Measurements from ENCODE around the gene PURB. TPM values are rescaled to one million over a fixed set of nuclear protein-coding genes. Genes with fewer than 3 reads are reported as not detected.

PURB gene
- total RNA-seq, 1 donor from 2014 or later, result 11.4 TPM

DNA sequence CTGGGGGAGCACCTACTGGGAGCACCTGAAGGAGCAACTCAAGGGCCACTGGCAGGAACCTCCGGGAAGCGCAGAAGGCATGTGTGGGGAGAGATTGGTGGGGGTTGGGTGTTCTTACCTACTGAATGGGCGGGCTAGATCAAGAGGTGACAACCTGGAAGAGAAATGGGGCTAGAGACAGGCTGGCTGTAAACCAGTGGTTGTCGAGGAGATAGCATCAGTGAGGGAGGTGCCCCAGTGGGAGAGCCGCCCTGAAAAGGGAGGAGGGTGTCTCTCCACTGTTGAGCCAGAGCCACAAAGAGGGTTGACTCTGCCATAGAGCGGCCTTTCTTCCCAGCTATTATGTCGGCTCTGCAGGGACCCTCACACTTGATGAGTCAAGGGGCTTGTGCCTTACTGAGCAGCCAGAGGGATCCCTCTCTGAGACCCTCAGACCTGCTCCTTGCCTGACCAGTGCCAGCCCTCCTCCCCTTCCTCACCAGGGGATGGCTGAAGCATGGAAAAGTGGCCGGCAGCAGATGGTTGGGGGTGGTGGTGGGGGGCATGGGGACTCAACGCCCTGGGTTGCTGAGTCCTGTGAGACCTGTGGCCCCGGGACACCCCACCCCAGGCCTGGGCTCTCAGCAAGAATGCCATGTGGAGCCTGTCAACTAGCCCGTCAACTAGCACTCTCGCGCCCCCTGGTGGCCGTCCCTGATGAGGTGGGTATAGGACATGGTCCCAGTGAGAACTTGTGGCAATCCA, 36.4 kb upstream of the PURB start:
- peaks cover 1% of the 10 kb centered on the region for H3K27me3 Mint-ChIP-seq (ENCODE audit: unreplicated experiment)
- H3K27ac Mint-ChIP-seq (ENCODE audit: unreplicated experiment), result no peak overlapping the region
- H3K4me1 Mint-ChIP-seq (ENCODE audit: low read depth, unreplicated experiment), result no peaks in the 10 kb centered on the region
- TF ChIP-seq CTCF (IDR thresholded peaks at IDR 0.05; ENCODE audit: partially characterized antibody, unreplicated experiment), result peak; percentile 79
- H3K4me3 Mint-ChIP-seq (ENCODE audit: unreplicated experiment), result no peak overlapping the region
- peak; percentile 85 for DNase-seq
- no peaks in the 10 kb centered on the region for H3K36me3 Mint-ChIP-seq (ENCODE audit: unreplicated experiment)
- peaks cover 4% of the 10 kb centered on the region for H3K9me3 Mint-ChIP-seq (ENCODE audit: unreplicated experiment)

- no peaks in the 10 kb centered on the region for H3K4me1 Mint-ChIP-seq (ENCODE audit: low read depth, unreplicated experiment)
- H3K36me3 Mint-ChIP-seq (ENCODE audit: unreplicated experiment), result no peaks in the 10 kb centered on the region
- no peak overlapping the region for H3K27ac Mint-ChIP-seq (ENCODE audit: unreplicated experiment)
- peaks cover 1% of the 10 kb centered on the region for H3K27me3 Mint-ChIP-seq (ENCODE audit: unreplicated experiment)
- H3K9me3 Mint-ChIP-seq (ENCODE audit: unreplicated experiment), result peaks cover 4% of the 10 kb centered on the region
- H3K4me3 Mint-ChIP-seq (ENCODE audit: unreplicated experiment), result no peak overlapping the region
- TF ChIP-seq CTCF (IDR thresholded peaks at IDR 0.05; ENCODE audit: partially characterized antibody, unreplicated experiment), result no peak
- DNase-seq, result no peak
Observed at GRCh38 chr7:44920119-44920518, 34.8 kb upstream of the PURB start.

DNA sequence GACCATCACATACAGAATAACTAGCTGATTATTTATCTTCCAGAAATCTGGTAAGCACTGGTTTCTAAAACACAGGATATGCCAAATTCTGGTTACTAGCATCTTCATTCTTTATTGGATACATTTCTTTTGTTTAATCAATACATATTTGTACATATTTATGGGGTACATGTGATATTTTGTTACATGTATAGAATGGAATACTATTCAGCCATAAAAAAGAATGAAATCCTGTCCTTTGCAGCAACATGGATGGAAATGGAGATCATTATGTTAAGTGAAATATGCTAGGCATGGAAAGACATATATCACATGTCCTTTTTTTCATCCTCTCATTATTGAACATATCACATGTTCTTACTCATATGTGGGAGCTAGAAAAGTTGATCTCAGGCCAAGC, 32.7 kb upstream of the PURB start:
- Mint-ChIP-seq H3K27ac (ENCODE audit: unreplicated experiment) (no peak overlapping the region), H3K27me3 (ENCODE audit: unreplicated experiment) (peaks cover 1% of the 10 kb centered on the region), H3K4me1 (ENCODE audit: low read depth, unreplicated experiment) (peaks cover 4% of the 10 kb centered on the region), H3K9me3 (ENCODE audit: unreplicated experiment) (peaks cover 2% of the 10 kb centered on the region), H3K4me3 (ENCODE audit: unreplicated experiment) (no peak overlapping the region), H3K36me3 (ENCODE audit: unreplicated experiment) (no peaks in the 10 kb centered on the region)
- DNase-seq, result no peak
- TF ChIP-seq CTCF (IDR thresholded peaks at IDR 0.05; ENCODE audit: partially characterized antibody, unreplicated experiment), result no peak

DNA sequence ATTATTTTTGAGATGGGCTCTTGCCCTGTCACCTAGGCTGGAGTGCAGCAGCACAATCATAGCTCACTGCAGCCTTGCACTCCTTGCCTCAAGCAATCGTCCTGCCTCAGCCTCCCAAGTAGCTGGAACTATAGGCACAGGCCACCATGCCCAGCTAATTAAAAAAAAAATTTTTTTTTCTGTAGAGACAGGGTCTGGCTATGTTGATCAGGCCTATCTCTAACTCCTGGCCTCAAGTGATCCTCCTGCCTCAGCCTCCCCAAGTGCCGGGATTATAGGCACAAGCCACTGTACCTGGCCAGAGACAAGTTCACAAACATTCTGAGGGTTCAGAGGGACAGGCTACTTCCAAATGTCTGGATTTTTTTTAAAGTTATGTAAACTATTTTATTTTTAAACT, 32.1 kb upstream of the PURB start:
- peaks cover 2% of the 10 kb centered on the region for H3K9me3 Mint-ChIP-seq (ENCODE audit: unreplicated experiment)
- no peak overlapping the region for H3K4me3 Mint-ChIP-seq (ENCODE audit: unreplicated experiment)
- H3K4me1 Mint-ChIP-seq (ENCODE audit: low read depth, unreplicated experiment), result peaks cover 4% of the 10 kb centered on the region
- no peak for DNase-seq
- no peaks in the 10 kb centered on the region for H3K36me3 Mint-ChIP-seq (ENCODE audit: unreplicated experiment)
- no peak overlapping the region for H3K27ac Mint-ChIP-seq (ENCODE audit: unreplicated experiment)
- H3K27me3 Mint-ChIP-seq (ENCODE audit: unreplicated experiment), result peaks cover 1% of the 10 kb centered on the region
- no peak for TF ChIP-seq CTCF (IDR thresholded peaks at IDR 0.05; ENCODE audit: partially characterized antibody, unreplicated experiment)

DNA sequence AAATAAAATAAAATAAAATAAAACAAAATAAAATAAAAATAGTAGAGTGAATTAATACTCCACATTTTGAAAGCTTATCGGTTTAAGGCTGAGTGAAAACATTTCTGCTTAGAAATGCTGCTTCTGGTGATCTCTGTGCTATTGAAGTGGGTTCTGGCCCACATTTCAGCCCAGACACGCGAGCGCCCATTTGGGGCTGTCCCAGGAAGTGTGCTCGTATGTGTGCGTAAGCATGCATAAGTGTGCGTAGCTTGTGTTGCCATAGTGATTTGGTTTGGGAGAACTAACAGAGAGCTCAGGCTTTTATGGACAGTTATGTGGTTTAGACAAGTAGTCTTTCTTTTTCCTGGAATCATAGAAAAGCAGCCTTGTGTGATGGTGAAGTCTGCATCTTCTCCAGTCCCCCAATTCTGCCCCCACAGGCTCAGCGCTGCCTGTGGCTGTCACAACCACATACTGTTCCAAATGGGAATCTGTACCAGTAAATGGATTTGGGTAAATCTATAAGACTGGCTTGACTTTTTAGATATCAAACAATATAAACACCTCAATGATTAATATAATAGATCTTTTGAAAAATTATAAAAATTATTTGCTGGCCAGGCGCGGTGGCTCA, 29.8 kb upstream of the PURB start:
- no peaks in the 10 kb centered on the region for H3K27me3 Mint-ChIP-seq (ENCODE audit: unreplicated experiment)
- no peaks in the 10 kb centered on the region for H3K36me3 Mint-ChIP-seq (ENCODE audit: unreplicated experiment)
- H3K9me3 Mint-ChIP-seq (ENCODE audit: unreplicated experiment), result no peaks in the 10 kb centered on the region
- H3K4me3 Mint-ChIP-seq (ENCODE audit: unreplicated experiment), result no peak overlapping the region
- peaks cover 4% of the 10 kb centered on the region for H3K4me1 Mint-ChIP-seq (ENCODE audit: low read depth, unreplicated experiment)
- no peak for TF ChIP-seq CTCF (IDR thresholded peaks at IDR 0.05; ENCODE audit: partially characterized antibody, unreplicated experiment)
- H3K27ac Mint-ChIP-seq (ENCODE audit: unreplicated experiment), result no peak overlapping the region
- DNase-seq, result no peak

All from glutamatergic neuron (in vitro differentiated cells).